Measurements from ENCODE around the gene RSRP1.
A peak's percentile ranks its signal among the peaks of the same experiment; 100 is the strongest.

RSRP1 gene

DNA sequence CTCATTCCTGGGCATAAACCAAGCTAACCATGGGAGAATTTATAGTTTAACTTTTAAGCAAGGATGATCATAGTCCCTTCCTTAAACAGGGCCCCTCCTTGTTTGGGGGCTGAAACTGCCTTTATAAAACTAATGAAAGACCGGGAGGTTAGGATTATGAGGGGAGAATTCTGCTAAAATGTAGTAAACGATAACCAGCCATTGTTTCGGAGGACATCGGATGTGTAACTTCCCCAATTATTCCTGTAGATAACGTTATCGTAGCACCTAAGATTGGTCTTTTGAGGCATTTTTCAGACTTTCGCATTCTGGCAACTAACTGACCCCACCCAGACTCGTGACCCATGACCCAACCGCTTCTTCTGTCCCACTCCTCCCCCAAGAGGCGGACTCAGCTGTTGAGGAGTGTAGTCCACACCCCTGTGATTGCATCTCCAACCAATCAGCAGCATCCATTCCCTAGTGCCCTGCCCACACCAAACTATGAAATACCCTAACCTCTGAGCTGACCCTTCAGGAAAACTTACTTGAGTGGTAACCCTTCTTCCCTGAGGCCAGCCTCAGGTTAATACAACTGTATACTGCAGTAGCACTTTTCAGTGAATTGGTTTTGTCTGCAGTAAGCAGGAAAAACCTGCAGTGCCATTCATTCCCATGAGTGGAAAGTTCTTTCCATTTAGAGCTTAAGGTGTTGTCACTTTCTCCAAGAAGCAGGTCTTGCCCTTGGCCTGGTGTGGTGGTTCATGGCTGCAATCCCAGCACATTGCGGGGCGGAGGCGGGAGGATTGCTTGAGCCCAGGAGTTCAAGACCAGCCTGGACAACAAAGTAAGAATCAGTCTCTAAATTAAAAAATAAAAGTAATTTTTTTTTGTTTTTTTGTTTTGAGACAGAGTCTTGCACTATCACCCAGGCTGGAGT lies 14.1 kb downstream of the RSRP1 start:
- H3K27ac ChIP-seq (ENCODE audit: low read length): peak overlapping the region; percentile 92
- H3K36me3 ChIP-seq (ENCODE audit: control insufficient read depth, low read depth, low read length): peaks cover 24% of the 10 kb centered on the region
- peak overlapping the region; percentile 99 for H3K4me3 ChIP-seq (ENCODE audit: low read length)
- H3K27me3 ChIP-seq (ENCODE audit: control insufficient read depth, insufficient read depth, low read length): no peaks in the 10 kb centered on the region
- H3K4me1 ChIP-seq (ENCODE audit: control insufficient read depth, low read depth, low read length): peaks cover 3% of the 10 kb centered on the region
- no peaks in the 10 kb centered on the region for H3K9me3 ChIP-seq (ENCODE audit: control insufficient read depth, low read depth, low read length)
- peak overlapping the region; percentile 91 for H3K9ac ChIP-seq (ENCODE audit: low read length)

DNA sequence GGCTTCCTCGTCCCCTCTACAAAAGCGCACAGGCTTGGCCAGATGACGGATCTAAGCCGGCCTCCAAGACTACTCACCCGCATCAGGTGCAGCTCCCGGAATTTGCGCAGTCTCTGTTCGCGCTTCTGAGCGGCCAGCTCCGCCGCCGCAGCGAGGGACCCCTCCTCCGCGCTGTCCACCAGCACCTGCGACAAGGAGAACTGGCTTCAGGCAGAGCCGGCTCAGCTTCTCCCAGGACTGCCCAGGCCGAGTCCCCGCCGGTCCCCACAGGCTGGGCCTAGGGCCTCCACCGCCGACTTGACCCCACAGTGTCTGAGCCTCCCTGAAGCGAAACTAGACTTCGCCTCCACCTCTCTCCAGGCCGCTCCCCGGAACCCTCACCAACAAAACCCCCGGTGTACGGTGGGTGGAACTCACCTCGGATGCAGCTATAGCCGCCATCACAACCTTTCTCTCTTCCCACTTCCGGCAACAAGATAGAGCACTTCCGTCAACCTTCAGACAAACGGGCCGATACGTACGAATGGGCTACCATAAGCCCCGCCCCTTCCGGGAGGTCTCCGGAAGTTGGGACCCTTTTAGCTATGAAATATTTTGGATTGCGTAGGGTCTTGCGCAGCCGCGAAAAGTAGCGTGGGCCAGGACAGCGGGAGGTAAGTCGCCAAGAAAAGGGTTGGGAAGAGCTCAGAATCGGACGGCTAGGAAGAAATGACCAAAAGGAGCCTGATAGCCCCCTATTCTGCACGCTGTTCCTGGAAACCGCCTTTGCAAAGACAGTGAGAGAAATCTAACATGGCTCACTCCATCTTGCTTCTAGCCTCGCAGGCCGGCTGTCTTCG lies 15.0 kb downstream of the RSRP1 start, which contains the start of gene SYF2:
TSS of gene SYF2 (minus strand) at position 476 of the 839 bp plus-strand sequence. CDS start at position 441, 35 bp downstream.
- Histone ChIP-seq H3K27me3 (ENCODE audit: control insufficient read depth, insufficient read depth, low read length) (no peaks in the 10 kb centered on the region), H3K9ac (ENCODE audit: low read length) (peak within 1 kb of the TSS; percentile 91), H3K4me1 (ENCODE audit: control insufficient read depth, low read depth, low read length) (peaks cover 3% of the 10 kb centered on the region), H3K36me3 (ENCODE audit: control insufficient read depth, low read depth, low read length) (peaks cover 32% of the 10 kb centered on the region), H3K4me3 (ENCODE audit: low read length) (peak within 1 kb of the TSS; percentile 99), H3K27ac (ENCODE audit: low read length) (peak within 1 kb of the TSS; percentile 92), H3K9me3 (ENCODE audit: control insufficient read depth, low read depth, low read length) (no peaks in the 10 kb centered on the region)

DNA sequence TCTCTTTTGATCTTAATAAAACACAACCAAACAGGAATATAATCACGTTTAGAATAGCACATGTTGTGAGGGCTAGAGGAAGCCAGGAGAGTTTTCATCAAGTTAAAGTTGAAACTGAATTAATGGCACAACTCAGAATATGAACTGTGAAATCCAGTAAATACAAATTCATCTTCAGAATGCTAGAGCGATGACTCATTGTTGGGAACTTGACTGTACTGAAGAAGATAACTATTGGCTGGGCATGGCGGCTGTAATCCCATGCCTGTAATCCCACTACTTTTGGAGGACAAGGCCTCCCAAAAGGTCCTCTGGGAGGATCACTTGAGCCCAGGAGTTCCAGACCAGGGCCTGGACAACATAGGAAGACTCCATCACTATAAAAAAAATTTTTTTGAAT lies 23.8 kb downstream of the RSRP1 start:
- Histone ChIP-seq H3K9ac (ENCODE audit: low read length) (no peak overlapping the region), H3K36me3 (ENCODE audit: control insufficient read depth, low read depth, low read length) (peaks cover 49% of the 10 kb centered on the region), H3K4me1 (ENCODE audit: control insufficient read depth, low read depth, low read length) (no peaks in the 10 kb centered on the region), H3K27me3 (ENCODE audit: control insufficient read depth, insufficient read depth, low read length) (no peaks in the 10 kb centered on the region), H3K4me3 (ENCODE audit: low read length) (no peak overlapping the region), H3K27ac (ENCODE audit: low read length) (no peak overlapping the region), H3K9me3 (ENCODE audit: control insufficient read depth, low read depth, low read length) (no peaks in the 10 kb centered on the region)

DNA sequence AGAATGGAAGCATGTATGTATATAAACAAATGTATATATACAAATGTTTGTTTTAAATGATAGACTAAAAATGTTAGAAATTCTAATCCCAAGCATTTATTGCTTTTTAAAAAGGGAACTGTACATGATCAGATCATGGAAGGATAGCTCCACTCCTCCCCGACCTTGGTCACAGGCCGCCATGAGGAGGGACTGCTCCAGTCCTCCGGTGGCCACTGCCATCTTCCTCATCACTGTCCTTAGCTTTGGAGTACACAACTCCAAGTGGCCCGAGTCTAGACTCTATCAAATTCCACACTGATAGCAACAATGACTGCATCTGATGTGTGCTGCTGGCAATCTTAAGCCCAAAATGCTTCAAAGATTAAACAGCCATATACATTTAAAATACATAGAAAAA lies 24.6 kb downstream of the RSRP1 start:
- H3K4me1 ChIP-seq (ENCODE audit: control insufficient read depth, low read depth, low read length): no peaks in the 10 kb centered on the region
- H3K9ac ChIP-seq (ENCODE audit: low read length): no peak overlapping the region
- H3K4me3 ChIP-seq (ENCODE audit: low read length): no peak overlapping the region
- no peaks in the 10 kb centered on the region for H3K27me3 ChIP-seq (ENCODE audit: control insufficient read depth, insufficient read depth, low read length)
- H3K36me3 ChIP-seq (ENCODE audit: control insufficient read depth, low read depth, low read length): peaks cover 41% of the 10 kb centered on the region
- H3K27ac ChIP-seq (ENCODE audit: low read length): no peak overlapping the region
- H3K9me3 ChIP-seq (ENCODE audit: control insufficient read depth, low read depth, low read length): no peaks in the 10 kb centered on the region

DNA sequence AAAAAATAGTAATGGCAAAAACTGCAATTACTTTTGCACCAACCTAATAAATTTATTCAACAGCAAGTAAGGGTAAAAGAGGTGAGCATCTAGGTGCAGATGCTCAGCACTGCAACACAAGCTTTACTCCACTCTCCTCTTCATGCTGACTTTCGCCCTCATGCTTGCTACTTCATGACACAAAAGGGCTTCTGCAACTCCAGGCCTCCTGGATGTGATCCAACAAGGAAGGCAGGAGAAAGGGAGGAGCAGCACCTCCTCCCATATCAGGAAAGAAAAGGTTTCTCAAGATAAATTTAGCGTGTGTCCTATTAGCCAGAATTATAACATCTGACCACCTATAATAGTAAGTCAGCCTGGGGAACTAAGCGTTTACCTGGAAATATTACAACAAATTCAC lies 26.6 kb downstream of the RSRP1 start:
- Histone ChIP-seq H3K36me3 (ENCODE audit: control insufficient read depth, low read depth, low read length) (peaks cover 29% of the 10 kb centered on the region), H3K4me3 (ENCODE audit: low read length) (no peak overlapping the region), H3K27me3 (ENCODE audit: control insufficient read depth, insufficient read depth, low read length) (no peaks in the 10 kb centered on the region), H3K9ac (ENCODE audit: low read length) (no peak overlapping the region), H3K9me3 (ENCODE audit: control insufficient read depth, low read depth, low read length) (no peaks in the 10 kb centered on the region), H3K27ac (ENCODE audit: low read length) (no peak overlapping the region), H3K4me1 (ENCODE audit: control insufficient read depth, low read depth, low read length) (no peaks in the 10 kb centered on the region)

DNA sequence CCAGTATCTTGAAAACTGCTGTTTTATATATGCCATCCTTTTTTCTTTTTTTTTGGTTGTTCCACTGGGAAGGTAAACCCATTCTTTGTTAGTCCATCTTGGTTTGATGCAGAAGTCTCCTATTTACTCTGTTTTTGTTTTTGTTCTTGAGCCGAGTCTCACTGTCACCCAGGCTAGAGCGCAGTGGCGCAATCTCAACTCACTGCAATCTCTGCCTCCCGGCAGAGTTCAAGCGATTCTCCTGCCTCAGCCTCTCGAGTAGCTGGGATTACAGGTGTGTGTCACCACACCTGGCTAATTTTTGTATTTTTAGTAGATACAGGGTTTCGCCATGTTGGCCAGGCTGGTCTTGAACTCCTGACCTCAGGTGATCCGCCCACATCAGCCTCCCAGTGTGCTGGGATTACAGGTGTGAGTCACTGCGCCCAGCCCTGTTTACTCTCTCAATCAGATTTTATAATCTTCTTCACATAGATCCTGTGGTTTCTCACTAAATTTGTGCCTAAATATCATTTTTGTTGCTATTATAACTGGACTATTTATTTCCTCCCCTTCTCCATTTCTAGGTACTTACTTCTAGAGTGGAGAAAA lies 27.5 kb downstream of the RSRP1 start:
- Histone ChIP-seq H3K4me1 (ENCODE audit: control insufficient read depth, low read depth, low read length) (no peaks in the 10 kb centered on the region), H3K9ac (ENCODE audit: low read length) (no peak overlapping the region), H3K9me3 (ENCODE audit: control insufficient read depth, low read depth, low read length) (no peaks in the 10 kb centered on the region), H3K4me3 (ENCODE audit: low read length) (no peak overlapping the region), H3K27me3 (ENCODE audit: control insufficient read depth, insufficient read depth, low read length) (no peaks in the 10 kb centered on the region), H3K27ac (ENCODE audit: low read length) (no peak overlapping the region), H3K36me3 (ENCODE audit: control insufficient read depth, low read depth, low read length) (peaks cover 25% of the 10 kb centered on the region)

DNA sequence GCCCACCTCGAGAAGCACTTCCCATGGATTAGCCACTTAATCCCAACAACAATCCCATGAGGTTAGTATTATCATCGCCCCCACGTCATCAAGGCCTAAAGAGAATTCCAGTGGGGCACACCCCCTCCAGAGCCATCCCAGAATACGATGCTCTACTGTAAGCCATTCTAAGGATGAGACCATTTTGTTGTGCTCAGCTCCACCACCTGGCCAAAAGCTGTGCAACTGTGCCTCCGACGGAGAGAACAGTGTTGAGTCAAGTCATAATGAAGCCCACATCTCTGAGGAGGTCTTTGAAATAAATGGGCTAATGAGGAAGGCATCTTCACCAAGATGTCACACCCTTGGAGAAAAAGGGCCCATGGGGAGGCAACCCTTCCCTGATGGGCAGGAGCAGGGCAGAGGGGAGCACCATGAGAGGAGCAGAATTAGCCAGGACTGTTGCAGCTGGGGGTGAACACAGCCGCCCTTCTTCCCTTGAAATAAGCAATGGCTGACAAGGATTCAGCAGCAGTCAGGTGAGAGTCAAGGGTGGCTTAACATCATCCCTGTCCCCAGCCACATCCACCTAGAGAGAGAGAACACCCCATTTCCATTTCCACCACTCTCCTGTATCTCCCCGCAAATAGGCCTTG lies 29.5 kb downstream of the RSRP1 start:
- H3K27ac ChIP-seq (ENCODE audit: low read length): no peak overlapping the region
- H3K9ac ChIP-seq (ENCODE audit: low read length): no peak overlapping the region
- H3K4me1 ChIP-seq (ENCODE audit: control insufficient read depth, low read depth, low read length): no peaks in the 10 kb centered on the region
- H3K9me3 ChIP-seq (ENCODE audit: control insufficient read depth, low read depth, low read length): no peaks in the 10 kb centered on the region
- no peak overlapping the region for H3K4me3 ChIP-seq (ENCODE audit: low read length)
- peaks cover 11% of the 10 kb centered on the region for H3K36me3 ChIP-seq (ENCODE audit: control insufficient read depth, low read depth, low read length)
- H3K27me3 ChIP-seq (ENCODE audit: control insufficient read depth, insufficient read depth, low read length): no peaks in the 10 kb centered on the region

DNA sequence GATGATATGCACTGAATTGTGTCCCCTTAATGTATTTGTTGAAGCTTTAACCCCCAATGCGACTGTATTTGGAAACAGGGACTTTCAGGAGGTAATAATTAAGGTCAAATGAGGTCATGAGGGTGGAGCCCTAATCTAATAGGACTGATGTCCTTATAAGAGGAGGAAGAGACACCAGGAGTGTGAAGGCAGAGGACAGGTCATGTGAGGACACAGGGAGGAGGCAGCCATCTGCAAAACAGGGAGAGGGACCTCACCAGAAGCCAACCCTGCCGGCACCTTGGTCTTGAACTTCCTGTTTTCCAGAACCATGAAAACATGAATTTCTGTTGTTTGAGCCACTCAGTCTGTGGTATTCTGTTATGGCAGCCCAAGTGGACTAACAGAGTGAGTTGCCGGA lies 30.2 kb downstream of the RSRP1 start:
- Histone ChIP-seq H3K27ac (ENCODE audit: low read length) (no peak overlapping the region), H3K4me3 (ENCODE audit: low read length) (no peak overlapping the region), H3K9me3 (ENCODE audit: control insufficient read depth, low read depth, low read length) (no peaks in the 10 kb centered on the region)

DNA sequence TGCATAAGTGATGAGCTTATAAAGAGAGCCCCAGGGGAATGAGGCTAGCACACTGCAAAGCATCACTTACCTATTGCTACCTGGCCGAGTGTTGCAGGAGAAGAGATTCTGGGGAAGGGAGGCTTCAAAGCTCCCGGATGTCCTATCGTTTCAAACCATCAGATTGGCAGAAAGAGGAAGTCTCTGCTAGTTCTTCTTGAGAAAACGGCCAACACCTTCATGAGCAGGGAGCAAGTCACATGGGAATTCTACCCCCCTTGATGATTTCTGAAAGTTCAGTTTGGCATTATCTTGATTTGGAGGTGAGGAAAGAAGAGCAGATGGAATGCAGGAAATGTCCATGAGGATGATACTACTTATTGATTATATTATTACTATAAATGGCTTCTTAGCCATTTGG lies 31.1 kb downstream of the RSRP1 start:
- H3K36me3 ChIP-seq (ENCODE audit: control insufficient read depth, low read depth, low read length): peaks cover 1% of the 10 kb centered on the region
- H3K9me3 ChIP-seq (ENCODE audit: control insufficient read depth, low read depth, low read length): no peaks in the 10 kb centered on the region
- no peak overlapping the region for H3K9ac ChIP-seq (ENCODE audit: low read length)
- no peak overlapping the region for H3K27ac ChIP-seq (ENCODE audit: low read length)
- no peaks in the 10 kb centered on the region for H3K27me3 ChIP-seq (ENCODE audit: control insufficient read depth, insufficient read depth, low read length)
- H3K4me3 ChIP-seq (ENCODE audit: low read length): no peak overlapping the region
- H3K4me1 ChIP-seq (ENCODE audit: control insufficient read depth, low read depth, low read length): no peaks in the 10 kb centered on the region

More for the DNA sequence above, 30.2 kb downstream of the RSRP1 start:
- Histone ChIP-seq H3K4me1 (ENCODE audit: control insufficient read depth, low read depth, low read length) (no peaks in the 10 kb centered on the region), H3K27me3 (ENCODE audit: control insufficient read depth, insufficient read depth, low read length) (no peaks in the 10 kb centered on the region), H3K36me3 (ENCODE audit: control insufficient read depth, low read depth, low read length) (peaks cover 10% of the 10 kb centered on the region), H3K9ac (ENCODE audit: low read length) (no peak overlapping the region)

DNA sequence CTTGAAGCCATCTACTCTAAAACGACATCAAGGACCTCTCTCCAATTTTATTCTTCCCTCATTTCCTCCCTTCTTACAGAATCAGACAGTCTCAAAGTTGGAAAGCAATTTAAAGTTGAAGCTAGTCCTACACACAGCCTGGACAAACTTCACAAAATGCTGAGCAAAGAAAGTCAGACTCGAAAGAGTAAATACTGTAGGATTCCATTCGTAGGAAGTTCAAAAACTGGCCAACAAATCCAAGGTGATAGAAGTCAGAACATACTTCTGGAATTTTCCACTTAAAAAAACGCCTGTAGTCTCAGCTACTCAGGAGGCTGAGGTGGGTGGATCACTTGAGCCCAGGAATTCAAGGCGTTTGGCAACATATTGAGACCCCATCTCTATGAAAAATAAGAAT lies 34.5 kb downstream of the RSRP1 start:
- Histone ChIP-seq H3K36me3 (ENCODE audit: control insufficient read depth, low read depth, low read length) (no peaks in the 10 kb centered on the region), H3K4me1 (ENCODE audit: control insufficient read depth, low read depth, low read length) (no peaks in the 10 kb centered on the region)

DNA sequence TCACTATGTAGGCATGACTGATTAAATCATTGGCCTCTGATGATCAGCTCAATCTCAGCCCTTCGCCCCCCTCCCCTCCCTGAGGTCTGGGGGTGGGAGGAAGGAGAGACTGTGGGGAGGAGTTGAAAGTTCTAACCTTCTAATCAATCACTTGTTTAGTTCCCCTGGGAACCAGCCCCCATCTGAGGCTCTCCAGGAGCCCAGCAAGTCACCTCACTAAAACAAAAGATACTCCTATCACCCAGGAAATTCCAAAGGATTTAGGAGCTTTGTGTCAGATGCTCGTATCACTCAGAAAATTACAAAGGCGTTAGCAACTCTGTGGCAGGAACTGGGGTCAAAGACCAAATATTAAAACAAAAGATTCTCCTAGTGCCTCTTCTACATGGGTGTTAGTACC lies 36.5 kb downstream of the RSRP1 start:
- H3K9me3 ChIP-seq (ENCODE audit: control insufficient read depth, low read depth, low read length): no peaks in the 10 kb centered on the region
- no peaks in the 10 kb centered on the region for H3K27me3 ChIP-seq (ENCODE audit: control insufficient read depth, insufficient read depth, low read length)
- no peak overlapping the region for H3K4me3 ChIP-seq (ENCODE audit: low read length)
- H3K4me1 ChIP-seq (ENCODE audit: control insufficient read depth, low read depth, low read length): no peaks in the 10 kb centered on the region
- no peak overlapping the region for H3K27ac ChIP-seq (ENCODE audit: low read length)
- H3K9ac ChIP-seq (ENCODE audit: low read length): no peak overlapping the region
- no peaks in the 10 kb centered on the region for H3K36me3 ChIP-seq (ENCODE audit: control insufficient read depth, low read depth, low read length)

More for the DNA sequence above, 34.5 kb downstream of the RSRP1 start:
- H3K4me3 ChIP-seq (ENCODE audit: low read length): no peak overlapping the region
- no peaks in the 10 kb centered on the region for H3K9me3 ChIP-seq (ENCODE audit: control insufficient read depth, low read depth, low read length)
- H3K9ac ChIP-seq (ENCODE audit: low read length): no peak overlapping the region
- H3K27me3 ChIP-seq (ENCODE audit: control insufficient read depth, insufficient read depth, low read length): no peaks in the 10 kb centered on the region
- H3K27ac ChIP-seq (ENCODE audit: low read length): no peak overlapping the region

Data from iPS-18a (cell line).